GM10266 (cell line): ENCODE measurements around the gene ZFPL1.

Source experiments
- DNase-seq: peaks from one replicate; pipeline ENCODE4 v3.0.0; 2012; ENCODE audit errors: extremely low spot score
- CTCF ChIP-seq: IDR thresholded peaks from 2 replicates; pipeline ENCODE4 v1.5.1; 2012; ENCODE audit warnings: mild to moderate bottlenecking, low read depth; ENCODE audit not compliant: control insufficient read depth, insufficient read depth; ENCODE audit errors: missing control alignments

Gene ZFPL1

GRCh38 chr11:65128182-65129145 is 44.4 kb downstream of the ZFPL1 start:
- TF ChIP-seq CTCF: no peak

GRCh38 chr11:65129649-65130441 is 45.8 kb downstream of the ZFPL1 start:
- no peak for DNase-seq
- TF ChIP-seq CTCF: no peak

More at GRCh38 chr11:65128182-65129145, 44.4 kb downstream of the ZFPL1 start:
- DNase-seq: no peak

DNA sequence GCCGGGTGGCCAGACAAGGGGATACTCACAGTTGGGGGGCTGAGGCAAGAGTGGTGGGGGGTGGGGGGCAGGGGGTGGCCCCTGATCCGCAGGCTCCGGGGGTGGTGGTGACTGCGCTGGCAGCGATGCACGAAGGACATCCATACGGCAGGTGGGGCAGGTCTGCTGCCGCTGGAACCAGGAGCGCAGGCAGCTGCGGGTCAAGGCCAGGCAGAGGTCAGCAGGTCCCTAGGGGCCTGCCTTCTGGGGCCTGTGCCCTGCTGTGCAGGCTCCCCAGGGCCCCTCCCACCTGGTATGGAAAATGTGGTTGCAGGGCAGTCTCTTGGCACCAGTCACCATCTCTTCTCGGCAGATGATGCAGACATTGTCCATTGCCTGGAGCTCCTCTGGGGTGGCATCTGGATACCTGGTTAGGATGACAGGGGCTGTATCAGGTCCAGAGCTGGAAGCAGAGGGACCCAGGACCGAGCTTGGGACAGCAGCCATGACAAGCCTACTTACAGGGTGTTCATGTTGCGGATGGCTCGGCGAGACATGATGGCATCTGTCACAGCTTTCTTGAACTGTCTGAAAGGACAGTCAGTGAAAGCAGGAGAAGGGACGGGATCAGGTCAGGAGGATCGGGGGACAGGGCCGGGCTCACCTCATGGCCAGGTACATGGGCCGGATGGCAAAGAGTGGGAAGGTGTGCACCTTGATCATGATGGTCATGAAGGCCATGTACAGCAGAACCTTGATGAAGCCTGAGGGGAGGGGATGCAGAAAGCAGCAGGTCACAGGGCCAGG is 46.8 kb downstream of the ZFPL1 start:
- TF ChIP-seq CTCF: no peak
- DNase-seq: no peak

DNA sequence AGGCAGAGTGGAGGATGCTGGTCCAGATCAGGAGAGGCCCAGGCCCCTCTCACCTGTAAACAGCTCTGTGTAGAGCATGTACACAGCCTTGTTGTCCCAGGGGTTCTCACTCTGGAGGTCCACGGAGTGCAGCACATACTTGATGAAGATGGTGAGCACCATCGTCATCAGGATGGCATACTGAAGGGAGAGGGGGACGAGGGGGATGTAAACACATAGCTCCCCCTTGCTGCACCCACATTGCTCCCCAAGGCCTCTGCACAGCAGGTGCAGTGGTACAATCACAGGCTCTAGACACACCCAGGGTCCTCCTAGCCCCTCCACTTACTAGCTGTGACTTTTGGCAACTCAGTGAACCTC is 47.4 kb downstream of the ZFPL1 start:
- TF ChIP-seq CTCF: no peak
- DNase-seq: no peak

DNA sequence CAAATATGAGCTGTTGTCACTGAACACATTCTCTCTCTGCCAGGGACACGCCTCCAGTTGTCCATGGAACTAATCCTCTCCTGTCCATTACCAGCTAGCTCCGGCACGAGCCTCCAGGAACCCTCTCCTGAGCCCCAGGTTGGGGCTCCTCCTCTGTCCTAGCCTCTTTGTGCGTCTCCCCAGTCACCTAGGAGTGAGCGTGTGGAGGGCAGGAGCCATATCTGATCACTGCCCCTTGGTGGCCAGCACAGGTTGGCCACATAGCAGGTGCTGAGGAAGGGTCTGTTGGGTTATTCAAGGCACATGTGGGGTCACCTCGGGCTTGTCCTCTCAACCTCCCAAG is 47.8 kb downstream of the ZFPL1 start:
- DNase-seq: no peak
- TF ChIP-seq CTCF: no peak

DNA sequence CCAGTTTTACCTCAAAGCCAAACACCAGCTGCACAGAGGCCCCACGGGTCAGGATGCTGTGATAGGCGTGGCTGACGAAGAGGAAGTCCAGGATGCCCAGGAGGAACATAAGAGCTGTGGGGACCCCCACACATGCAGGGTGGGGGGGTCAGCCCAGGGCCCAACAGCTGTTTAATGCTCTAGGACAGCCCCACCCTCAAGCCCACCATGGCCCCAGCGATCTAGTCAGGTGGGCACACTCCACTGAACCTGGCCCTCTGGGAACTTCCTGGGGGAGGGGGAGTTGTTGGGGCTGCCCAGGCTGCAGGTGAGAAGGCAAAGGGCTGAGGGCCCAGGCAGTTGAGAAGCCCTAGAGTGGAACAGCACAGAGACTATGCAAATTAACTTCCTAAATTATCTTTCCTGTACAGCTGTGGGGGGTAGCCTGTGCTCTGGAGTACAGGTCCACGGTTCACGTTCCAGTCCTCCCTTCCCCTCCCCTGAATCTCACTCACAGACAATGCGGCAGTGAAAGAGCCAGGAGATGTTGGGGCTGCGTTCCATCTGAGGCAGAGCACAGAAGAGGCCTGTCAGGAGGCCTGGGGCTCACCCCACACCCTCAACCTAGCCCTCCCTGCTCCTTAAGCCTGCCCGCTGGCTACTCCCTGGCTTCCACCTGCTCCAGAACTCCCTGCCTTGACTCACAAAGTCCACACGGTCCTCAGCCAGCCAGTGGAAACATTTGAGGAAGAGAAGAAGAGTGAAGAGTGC is 48.4 kb downstream of the ZFPL1 start:
- no peak for DNase-seq
- no peak for TF ChIP-seq CTCF
